ENCODE data around the gene SUSD3. TPM values are rescaled to one million over a fixed set of nuclear protein-coding genes. Genes with fewer than 3 reads are reported as not detected.

SUSD3 gene
- total RNA-seq, 1 experiment from 2014 or later = 11.9 TPM

DNA sequence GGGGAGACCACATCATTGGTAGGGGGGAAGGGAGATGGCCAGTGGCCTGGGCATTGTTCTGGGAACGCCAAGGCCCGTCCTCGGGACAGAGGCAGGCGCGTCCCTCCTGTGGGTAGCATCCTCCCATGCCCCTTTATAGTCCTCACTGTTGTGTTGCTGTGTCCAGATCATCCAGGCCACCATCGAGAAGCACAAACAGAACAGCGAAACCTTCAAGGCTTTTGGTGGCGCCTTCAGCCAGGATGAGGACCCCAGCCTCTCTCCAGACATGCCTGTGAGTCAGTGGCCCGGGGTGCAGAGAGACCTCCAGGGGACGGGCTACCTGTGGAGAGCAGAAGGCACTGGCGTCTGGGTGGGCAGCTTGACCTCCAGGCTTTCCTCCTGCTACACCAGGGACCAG lies 38.4 kb upstream of the SUSD3 start:
- no peak for DNase-seq (ENCODE audit: low spot score)
- Mint-ChIP-seq H3K36me3 (no peaks in the 10 kb centered on the region), H3K27ac (no peak overlapping the region), H3K27me3 (ENCODE audit: low read depth) (no peaks in the 10 kb centered on the region; the same call in 1 of the 2 replicates), H3K4me1 (peaks cover 14% of the 10 kb centered on the region), H3K4me3 (no peak overlapping the region), H3K9me3 (no peaks in the 10 kb centered on the region)
- TF ChIP-seq, protein P1, sequence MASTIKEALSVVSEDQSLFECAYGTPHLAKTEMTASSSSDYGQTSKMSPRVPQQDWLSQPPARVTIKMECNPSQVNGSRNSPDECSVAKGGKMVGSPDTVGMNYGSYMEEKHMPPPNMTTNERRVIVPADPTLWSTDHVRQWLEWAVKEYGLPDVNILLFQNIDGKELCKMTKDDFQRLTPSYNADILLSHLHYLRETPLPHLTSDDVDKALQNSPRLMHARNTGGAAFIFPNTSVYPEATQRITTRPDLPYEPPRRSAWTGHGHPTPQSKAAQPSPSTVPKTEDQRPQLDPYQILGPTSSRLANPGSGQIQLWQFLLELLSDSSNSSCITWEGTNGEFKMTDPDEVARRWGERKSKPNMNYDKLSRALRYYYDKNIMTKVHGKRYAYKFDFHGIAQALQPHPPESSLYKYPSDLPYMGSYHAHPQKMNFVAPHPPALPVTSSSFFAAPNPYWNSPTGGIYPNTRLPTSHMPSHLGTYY (CRISPR knock-in tag; IDR thresholded peaks at IDR 0.05) = no peak
- TF ChIP-seq ZNF317 (CRISPR knock-in tag; IDR thresholded peaks at IDR 0.05; ENCODE audit: borderline replicate concordance, low read depth) (no peak), NR3C1 (CRISPR knock-in tag; conservative IDR thresholded peaks at IDR 0.05; ENCODE audit: low read depth) (no peak), ZNF263 (CRISPR knock-in tag; IDR thresholded peaks at IDR 0.05; ENCODE audit: low read depth) (no peak), TP53 (CRISPR knock-in tag; IDR thresholded peaks at IDR 0.05) (no peak), MXD4 (CRISPR knock-in tag; IDR thresholded peaks at IDR 0.05; ENCODE audit: borderline replicate concordance) (no peak), JAZF1 (CRISPR knock-in tag; IDR thresholded peaks at IDR 0.05) (no peak), ZNF423 (CRISPR knock-in tag; IDR thresholded peaks at IDR 0.05) (no peak), NFE2L1 (CRISPR knock-in tag; IDR thresholded peaks at IDR 0.05) (no peak), ZNF416 (CRISPR knock-in tag; IDR thresholded peaks at IDR 0.05) (no peak)
- TF ChIP-seq, protein P2, sequence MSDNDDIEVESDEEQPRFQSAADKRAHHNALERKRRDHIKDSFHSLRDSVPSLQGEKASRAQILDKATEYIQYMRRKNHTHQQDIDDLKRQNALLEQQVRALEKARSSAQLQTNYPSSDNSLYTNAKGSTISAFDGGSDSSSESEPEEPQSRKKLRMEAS (CRISPR knock-in tag; IDR thresholded peaks at IDR 0.05) = no peak
- TF ChIP-seq, protein P3, sequence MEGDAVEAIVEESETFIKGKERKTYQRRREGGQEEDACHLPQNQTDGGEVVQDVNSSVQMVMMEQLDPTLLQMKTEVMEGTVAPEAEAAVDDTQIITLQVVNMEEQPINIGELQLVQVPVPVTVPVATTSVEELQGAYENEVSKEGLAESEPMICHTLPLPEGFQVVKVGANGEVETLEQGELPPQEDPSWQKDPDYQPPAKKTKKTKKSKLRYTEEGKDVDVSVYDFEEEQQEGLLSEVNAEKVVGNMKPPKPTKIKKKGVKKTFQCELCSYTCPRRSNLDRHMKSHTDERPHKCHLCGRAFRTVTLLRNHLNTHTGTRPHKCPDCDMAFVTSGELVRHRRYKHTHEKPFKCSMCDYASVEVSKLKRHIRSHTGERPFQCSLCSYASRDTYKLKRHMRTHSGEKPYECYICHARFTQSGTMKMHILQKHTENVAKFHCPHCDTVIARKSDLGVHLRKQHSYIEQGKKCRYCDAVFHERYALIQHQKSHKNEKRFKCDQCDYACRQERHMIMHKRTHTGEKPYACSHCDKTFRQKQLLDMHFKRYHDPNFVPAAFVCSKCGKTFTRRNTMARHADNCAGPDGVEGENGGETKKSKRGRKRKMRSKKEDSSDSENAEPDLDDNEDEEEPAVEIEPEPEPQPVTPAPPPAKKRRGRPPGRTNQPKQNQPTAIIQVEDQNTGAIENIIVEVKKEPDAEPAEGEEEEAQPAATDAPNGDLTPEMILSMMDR (IDR thresholded peaks at IDR 0.05) = no peak
- TF ChIP-seq, protein P4, sequence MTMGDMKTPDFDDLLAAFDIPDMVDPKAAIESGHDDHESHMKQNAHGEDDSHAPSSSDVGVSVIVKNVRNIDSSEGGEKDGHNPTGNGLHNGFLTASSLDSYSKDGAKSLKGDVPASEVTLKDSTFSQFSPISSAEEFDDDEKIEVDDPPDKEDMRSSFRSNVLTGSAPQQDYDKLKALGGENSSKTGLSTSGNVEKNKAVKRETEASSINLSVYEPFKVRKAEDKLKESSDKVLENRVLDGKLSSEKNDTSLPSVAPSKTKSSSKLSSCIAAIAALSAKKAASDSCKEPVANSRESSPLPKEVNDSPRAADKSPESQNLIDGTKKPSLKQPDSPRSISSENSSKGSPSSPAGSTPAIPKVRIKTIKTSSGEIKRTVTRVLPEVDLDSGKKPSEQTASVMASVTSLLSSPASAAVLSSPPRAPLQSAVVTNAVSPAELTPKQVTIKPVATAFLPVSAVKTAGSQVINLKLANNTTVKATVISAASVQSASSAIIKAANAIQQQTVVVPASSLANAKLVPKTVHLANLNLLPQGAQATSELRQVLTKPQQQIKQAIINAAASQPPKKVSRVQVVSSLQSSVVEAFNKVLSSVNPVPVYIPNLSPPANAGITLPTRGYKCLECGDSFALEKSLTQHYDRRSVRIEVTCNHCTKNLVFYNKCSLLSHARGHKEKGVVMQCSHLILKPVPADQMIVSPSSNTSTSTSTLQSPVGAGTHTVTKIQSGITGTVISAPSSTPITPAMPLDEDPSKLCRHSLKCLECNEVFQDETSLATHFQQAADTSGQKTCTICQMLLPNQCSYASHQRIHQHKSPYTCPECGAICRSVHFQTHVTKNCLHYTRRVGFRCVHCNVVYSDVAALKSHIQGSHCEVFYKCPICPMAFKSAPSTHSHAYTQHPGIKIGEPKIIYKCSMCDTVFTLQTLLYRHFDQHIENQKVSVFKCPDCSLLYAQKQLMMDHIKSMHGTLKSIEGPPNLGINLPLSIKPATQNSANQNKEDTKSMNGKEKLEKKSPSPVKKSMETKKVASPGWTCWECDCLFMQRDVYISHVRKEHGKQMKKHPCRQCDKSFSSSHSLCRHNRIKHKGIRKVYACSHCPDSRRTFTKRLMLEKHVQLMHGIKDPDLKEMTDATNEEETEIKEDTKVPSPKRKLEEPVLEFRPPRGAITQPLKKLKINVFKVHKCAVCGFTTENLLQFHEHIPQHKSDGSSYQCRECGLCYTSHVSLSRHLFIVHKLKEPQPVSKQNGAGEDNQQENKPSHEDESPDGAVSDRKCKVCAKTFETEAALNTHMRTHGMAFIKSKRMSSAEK (CRISPR knock-in tag; IDR thresholded peaks at IDR 0.05; ENCODE audit: borderline replicate concordance) = no peak
- TF ChIP-seq, protein P5, sequence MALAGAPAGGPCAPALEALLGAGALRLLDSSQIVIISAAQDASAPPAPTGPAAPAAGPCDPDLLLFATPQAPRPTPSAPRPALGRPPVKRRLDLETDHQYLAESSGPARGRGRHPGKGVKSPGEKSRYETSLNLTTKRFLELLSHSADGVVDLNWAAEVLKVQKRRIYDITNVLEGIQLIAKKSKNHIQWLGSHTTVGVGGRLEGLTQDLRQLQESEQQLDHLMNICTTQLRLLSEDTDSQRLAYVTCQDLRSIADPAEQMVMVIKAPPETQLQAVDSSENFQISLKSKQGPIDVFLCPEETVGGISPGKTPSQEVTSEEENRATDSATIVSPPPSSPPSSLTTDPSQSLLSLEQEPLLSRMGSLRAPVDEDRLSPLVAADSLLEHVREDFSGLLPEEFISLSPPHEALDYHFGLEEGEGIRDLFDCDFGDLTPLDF (CRISPR knock-in tag; IDR thresholded peaks at IDR 0.05) = no peak
- ATAC-seq = no peak
- ChIA-PET POLR2A (no interaction called here), CTCF (no interaction called here)

DNA sequence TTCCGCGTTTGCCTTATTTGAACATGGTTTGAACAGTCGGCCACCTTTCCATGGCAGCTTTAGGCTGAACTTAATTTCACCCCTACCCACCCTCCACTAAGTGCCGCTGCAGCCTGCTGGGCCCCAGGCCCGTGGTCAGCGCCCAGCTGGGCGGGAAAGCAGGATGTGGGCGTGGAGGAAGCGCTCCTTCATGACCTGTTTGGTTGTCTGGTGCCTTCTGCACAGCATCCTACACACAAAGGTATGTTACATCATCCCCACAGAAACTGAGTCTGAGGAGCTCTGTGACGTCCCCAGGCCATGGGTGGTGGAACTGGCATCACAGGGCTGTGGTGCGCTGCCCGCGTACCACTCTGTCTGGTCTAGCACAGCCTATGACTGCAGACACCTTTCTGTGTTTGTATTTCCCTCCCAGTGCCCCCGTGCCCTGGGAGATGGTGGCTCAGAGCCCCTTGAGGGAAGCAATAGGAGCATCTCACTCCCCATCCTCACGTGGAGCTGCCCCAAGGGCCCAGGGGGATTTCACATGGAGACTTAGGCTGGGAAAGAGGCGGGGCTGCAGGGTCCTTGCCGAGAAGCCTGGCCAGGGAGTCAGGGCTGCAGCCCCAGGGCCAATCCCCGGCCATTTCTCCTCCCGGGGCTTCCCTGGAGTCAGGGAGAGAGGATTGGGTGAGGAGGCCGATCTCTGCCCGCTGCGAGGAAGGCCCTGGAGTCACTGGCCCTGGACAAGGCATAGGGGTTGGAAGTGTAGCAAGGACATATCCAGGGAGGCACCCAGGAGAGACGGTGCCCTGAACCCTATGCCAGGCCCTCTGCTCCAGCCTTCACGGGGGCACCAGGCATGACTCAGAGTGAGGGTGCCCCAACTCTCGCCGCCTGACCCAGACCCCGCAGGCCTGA lies 37.5 kb upstream of the SUSD3 start:
- Mint-ChIP-seq H3K36me3 (no peaks in the 10 kb centered on the region), H3K27me3 (ENCODE audit: low read depth) (no peaks in the 10 kb centered on the region; the same call in 1 of the 2 replicates), H3K9me3 (no peaks in the 10 kb centered on the region), H3K4me1 (peaks cover 14% of the 10 kb centered on the region), H3K27ac (no peak overlapping the region), H3K4me3 (no peak overlapping the region)
- no peak for ATAC-seq
- CTCF ChIA-PET = no interaction called here
- DNase-seq (ENCODE audit: low spot score) = no peak
- POLR2A ChIA-PET = no interaction called here
- no peak for TF ChIP-seq NR1H2 (CRISPR knock-in tag; IDR thresholded peaks at IDR 0.05)
- TF ChIP-seq, protein P5 (CRISPR knock-in tag; IDR thresholded peaks at IDR 0.05) = no peak
- no peak for TF ChIP-seq CBFB (CRISPR knock-in tag; IDR thresholded peaks at IDR 0.05; ENCODE audit: low read depth)
- TF ChIP-seq JUN (CRISPR knock-in tag; IDR thresholded peaks at IDR 0.05) = no peak
- TF ChIP-seq, protein P6, sequence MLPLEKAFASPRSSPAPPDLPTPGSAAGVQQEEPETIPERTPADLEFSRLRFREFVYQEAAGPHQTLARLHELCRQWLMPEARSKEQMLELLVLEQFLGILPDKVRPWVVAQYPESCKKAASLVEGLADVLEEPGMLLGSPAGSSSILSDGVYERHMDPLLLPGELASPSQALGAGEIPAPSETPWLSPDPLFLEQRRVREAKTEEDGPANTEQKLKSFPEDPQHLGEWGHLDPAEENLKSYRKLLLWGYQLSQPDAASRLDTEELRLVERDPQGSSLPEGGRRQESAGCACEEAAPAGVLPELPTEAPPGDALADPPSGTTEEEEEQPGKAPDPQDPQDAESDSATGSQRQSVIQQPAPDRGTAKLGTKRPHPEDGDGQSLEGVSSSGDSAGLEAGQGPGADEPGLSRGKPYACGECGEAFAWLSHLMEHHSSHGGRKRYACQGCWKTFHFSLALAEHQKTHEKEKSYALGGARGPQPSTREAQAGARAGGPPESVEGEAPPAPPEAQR (CRISPR knock-in tag; IDR thresholded peaks at IDR 0.05) = no peak
- TF ChIP-seq IRF2 (CRISPR knock-in tag; IDR thresholded peaks at IDR 0.05; ENCODE audit: borderline replicate concordance, low read depth) = no peak
- TF ChIP-seq, protein P7, sequence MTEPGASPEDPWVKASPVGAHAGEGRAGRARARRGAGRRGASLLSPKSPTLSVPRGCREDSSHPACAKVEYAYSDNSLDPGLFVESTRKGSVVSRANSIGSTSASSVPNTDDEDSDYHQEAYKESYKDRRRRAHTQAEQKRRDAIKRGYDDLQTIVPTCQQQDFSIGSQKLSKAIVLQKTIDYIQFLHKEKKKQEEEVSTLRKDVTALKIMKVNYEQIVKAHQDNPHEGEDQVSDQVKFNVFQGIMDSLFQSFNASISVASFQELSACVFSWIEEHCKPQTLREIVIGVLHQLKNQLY (CRISPR knock-in tag; IDR thresholded peaks at IDR 0.05) = no peak
- no peak for TF ChIP-seq SMAD3 (CRISPR knock-in tag; IDR thresholded peaks at IDR 0.05; ENCODE audit: borderline replicate concordance)
- TF ChIP-seq NFYB (CRISPR knock-in tag; conservative IDR thresholded peaks at IDR 0.05; ENCODE audit: low read depth) = no peak
